Activated CD8-positive, alpha-beta memory T cell treated with anti-CD3 and anti-CD28 coated beads, Interleukin-2, amount 50 U/mL, for 24 hours (primary cell): Measurements from ENCODE around the gene GATC.
"Not testable (repeated sequence)": the region's sequence is repeated elsewhere in the genome, so short reads cannot be mapped to it uniquely, and the experiment has no call there.

Experiments
- DNase-seq: peaks from one replicate; pipeline ENCODE4 v3.0.0-alpha.2; 2020; ENCODE audit errors: extremely low read depth

GATC gene

DNA sequence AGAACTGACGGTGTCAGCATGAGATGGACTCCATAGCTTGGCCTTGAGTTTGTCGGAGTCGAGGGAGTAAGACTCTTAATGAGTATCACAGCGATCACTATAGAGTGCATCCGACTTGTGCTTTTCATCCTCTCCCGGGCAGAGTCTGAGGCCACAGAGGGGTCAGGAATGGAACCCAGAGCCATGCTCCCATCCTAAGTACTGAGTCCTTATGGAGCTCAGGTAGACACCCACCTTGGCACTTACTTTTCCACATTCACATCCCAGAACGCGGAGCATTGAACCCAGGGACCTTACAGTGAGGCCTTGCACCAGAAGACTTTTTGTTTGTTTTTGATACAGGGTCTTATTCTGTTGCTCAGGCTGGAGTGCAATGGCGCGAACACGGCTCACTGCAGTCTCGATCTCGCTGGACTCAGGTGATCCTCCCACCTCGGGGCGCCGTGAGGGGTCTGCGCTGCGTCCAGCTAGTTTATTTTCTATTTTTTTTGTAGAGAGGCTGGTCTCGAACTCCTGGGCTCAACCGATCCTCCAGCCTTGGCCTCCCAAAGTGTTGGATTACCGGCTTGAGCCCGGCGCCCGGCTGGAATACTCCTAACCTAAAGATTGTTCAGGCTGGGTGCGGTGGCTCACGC lies 24.0 kb downstream of the GATC start:
- no peak for DNase-seq

GRCh38 chr12:120472521-120472920 lies 26.3 kb downstream of the GATC start:
- DNase-seq = no peak

DNA sequence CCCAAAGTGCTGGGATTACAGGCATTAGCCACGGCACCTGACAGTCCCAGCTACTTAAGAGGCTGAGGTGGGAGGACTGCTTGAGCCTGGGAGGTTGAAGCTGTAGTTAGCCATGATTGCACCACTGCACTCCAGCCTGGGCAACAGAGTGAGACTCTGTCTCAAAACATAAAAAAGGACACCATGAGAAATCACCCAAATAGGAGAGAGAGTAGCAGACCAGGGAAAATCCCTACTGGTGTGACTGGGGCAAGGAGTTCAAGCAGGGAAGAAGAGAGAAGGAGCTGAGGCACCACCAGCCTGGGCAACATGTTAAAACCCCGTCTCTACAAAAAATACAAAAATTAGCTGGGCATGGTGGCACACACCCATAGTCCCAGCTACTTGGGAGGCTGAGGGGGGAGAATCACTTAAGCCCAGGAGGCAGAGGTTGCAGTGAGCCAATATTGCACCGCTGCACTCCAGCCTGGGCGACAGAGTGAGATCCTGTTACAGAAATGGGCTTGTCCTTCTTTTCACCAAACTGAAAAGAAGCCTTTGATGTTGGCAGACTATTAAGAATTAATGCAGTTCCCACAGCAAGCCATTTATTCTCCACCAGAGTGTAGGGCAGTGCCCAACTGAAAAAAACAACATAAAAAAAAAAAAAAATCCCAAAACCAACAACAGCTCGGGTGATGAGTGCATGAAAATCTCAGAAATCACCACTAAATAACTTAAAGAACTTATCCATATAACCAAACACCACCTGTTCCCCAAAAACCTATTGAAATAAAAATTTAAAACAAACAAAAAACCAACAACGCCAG lies 27.8 kb downstream of the GATC start:
- no peak for DNase-seq

DNA sequence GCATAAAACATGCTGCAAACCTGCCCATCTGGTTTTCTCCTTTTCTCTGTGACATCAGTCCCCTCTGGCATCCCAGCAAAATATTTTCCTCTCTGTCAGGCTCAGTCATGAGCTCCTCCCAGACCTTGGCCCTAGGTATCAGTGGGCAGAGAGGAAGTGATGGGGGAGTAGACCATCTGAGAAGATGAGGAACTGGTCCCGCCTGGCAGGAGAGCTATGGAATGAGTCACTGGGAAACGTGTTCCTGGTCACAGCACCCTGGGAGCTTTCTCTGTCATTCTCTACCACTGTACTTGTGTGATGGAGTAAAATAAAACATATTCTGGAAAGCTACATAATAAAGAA lies 28.3 kb downstream of the GATC start:
- no peak for DNase-seq

GRCh38 chr12:120475643-120476042 lies 29.4 kb downstream of the GATC start:
- no peak for DNase-seq

- DNase-seq = no peak
These were observed 33.2 kb downstream of the GATC start for GRCh38 chr12:120479458-120479857.

- DNase-seq = no peak
These were observed 34.0 kb downstream of the GATC start for GRCh38 chr12:120480211-120480610.

DNA sequence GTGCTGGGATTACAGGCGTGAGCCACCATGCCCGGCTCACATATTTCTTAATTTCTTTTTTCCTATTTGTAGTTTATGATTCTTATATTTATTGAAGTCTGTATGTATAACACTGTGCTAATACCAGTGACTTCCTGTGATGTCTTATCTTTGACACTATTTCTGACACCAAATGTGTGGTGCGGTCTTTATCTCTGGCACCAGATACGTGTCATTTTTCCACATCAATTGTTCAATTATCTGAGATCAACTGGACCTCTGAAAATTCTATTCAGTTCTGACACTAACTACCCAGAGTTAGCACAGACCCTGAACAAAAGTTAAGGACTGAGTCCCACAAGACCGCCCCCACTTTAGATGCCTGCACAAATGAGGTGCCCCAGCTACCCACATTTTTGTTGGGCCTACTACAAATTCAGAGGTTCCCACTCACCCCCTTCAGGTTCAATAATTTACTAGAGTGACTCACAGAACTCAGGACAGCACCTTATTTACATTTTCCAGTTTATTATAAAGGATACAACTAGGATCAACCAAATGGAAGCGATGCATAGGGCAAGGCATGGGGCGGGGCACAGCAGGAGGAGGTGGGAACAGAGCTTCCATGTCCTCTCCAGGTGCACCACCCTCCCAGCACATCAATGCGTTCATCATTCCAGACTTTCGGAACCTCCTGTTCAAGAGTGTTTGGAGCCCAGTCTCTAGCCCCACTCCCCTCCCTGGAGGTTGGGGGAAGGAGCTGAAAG lies 35.0 kb downstream of the GATC start:
- DNase-seq = no peak

DNA sequence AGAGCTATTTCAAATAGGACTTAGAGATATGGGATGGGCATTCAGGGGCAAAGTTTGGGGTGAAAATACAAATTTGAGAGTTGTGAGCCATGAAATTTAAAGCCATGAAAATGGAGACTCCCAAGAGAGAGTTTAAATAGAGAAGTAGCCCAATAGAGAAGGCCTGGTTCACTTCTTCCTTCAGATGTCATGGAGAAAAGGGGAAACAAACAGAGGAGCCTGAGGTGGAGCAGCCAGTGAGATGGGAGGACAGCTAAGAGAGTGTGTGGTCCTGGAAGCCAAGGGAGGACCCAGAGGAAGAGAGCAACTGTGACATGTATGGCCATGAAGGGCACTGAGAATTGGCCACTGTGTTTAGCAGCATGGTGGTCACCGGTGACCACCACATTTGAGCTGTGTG lies 37.4 kb downstream of the GATC start:
- DNase-seq = no peak

DNA sequence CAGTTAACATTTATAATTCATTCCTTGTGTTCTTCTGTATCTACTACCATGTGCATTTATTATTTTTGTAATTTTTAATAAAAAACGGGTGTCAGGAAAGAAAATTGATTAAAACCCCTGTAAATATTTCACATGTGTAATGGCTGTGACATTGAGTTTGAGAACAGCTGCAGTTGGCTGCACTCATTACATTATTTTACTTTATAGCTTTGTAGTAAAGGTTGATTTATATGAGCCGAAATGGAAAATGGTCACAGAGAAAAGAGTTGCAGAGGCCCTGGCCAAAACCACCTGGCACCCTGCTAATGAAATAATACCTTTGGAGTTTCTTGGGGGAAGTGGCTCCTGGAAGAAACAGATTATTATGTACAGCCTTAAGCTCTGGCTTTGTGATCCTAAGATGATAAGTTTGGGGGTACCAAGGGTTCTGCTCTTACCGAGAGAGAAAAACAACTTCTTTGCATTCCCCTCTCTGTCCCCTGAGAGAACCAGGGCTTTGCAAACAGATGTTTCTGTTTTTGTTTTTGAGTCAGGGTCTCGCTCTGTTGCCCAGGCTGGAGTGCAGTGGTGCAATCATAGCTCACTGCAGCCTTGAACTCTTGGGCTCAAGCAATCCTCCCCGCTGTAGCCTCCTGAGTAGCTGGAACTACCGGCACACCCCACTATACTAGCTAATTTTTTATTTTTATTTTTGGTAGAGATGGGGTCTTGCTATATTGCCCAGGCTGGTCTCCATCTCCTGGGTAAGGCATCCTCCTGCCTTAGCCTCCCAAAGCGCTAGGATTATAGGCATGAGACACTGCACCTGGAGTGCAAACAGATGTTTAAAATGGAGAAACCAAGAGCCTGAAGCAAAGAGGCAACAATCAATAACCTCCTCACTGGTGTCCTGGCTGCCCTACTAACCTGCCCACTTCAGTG lies 40.0 kb downstream of the GATC start:
- DNase-seq = no peak

DNA sequence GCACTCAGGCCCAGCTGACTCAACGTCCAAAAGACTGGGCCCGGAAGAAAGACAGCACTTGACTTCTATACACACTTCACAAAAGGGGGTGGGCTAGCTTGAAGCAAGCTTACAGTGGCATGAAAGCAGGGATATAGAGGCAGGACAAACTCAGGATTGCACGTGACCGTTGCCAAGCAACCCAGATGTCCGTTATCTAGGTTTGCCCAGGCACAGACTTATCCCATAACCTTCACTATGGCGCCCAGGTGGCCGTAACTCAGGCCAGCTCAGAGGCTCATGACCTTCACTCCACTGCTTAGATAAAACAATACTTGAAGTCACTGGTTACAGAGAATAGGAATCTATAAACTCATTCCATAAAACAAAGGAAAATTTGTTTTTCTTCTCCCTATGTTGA lies 41.3 kb downstream of the GATC start:
- not testable (repeated sequence) for DNase-seq

- DNase-seq = no peak
These were observed 41.9 kb downstream of the GATC start for GRCh38 chr12:120488057-120488640.

DNA sequence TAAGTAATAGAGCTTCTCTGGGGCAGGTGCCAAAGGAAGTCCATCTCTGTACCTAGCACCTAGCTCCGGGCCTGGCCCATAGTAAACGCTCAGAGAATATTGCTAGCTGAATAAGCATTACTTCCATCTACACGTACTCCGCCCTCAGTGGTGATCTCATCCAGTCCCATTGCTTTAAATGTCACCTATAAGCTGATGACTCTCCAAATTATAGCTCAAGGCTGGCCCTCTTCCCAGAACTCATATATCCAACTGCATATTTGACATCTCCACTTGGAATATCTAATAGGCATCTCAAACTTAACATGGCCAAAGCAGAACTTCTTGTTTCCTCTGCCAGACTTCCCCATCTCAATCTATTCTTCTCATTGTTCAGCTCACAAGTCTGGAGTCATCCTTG lies 42.8 kb downstream of the GATC start:
- no peak for DNase-seq

DNA sequence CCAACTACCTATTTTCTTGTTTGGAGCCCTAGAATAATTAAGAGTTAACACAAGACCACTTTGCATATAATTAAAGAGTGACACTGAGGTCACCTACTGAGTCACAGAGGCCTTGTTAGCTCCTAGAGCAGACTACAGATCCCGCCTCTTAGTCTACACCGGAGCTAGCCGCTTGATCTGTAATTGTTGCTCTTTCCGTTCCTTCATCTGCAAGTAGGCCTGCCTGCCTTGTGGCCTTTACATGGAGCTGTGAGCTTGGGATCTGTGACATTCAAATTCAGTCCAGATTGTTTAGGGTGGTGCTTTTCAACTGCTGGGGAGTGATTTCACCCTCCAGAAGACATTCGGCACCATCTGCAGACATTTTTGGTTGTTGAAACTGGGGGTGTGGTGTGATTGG lies 44.1 kb downstream of the GATC start:
- no peak for DNase-seq

GRCh38 chr12:120490833-120491512 lies 44.7 kb downstream of the GATC start:
- no peak for DNase-seq

DNA sequence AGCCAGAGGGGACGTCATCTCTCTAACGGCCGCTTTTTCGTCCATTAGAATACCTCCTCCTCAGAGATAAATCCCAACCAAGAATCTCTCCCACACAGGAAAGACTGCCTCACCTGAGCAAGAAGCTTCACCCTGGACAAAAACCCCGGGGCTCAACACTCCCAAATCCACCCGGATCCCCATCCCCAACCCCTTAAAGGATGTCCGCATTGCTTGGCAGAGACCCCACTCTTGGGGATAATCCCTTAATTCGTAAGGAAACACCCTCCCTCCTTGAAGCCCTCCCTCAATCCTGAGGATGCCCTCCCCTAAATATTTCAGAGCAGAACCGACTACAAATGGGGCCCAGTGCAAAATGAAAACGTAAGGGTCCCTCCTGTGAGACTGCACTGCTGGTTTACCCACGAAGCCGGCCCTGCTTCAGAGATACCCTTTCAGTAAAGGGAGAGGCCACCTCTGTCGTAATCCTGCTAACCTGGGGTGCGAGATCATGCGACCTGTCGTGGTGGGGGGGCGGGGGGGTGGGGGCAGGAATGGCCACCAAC lies 49.0 kb downstream of the GATC start:
- DNase-seq = no peak

DNA sequence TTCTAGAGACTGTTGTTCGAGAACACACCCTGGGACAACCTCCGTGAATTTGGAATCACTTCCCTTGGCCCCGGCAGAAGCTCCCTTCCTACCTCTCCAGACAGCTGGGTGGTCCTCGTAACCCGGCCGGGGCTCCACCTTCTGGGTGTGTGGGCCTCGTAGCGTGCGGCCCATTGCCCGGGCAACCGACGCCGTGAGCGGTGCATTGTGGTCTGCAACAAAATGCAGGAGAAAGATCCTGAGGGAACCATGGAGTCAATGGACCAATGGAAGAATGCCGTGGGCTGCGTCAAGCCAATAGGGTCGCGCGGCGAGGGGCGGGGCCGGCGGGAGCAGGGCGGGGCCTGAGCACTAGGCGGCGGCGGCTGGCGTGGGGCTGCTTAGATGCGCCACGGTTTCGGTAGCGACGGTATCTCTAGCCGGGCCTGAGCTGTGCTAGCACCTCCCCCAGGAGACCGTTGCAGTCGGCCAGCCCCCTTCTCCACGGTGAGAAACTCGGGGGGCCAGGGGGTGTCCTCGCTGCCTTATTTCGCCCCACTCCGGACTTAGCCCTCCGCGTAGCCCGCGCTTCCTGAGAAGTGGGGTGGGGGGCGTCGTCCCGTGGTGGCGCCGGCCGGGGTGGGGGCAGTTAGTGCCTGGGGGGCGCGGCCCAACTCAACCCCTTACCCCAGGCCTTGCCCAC lies 49.6 kb downstream of the GATC start, which contains the start of gene DYNLL1:
TSS of gene DYNLL1 (plus strand) at position 383 of the 682 bp plus-strand sequence. CDS start 309 bp downstream, outside the sequence.
- peak; percentile 92 for DNase-seq

DNA sequence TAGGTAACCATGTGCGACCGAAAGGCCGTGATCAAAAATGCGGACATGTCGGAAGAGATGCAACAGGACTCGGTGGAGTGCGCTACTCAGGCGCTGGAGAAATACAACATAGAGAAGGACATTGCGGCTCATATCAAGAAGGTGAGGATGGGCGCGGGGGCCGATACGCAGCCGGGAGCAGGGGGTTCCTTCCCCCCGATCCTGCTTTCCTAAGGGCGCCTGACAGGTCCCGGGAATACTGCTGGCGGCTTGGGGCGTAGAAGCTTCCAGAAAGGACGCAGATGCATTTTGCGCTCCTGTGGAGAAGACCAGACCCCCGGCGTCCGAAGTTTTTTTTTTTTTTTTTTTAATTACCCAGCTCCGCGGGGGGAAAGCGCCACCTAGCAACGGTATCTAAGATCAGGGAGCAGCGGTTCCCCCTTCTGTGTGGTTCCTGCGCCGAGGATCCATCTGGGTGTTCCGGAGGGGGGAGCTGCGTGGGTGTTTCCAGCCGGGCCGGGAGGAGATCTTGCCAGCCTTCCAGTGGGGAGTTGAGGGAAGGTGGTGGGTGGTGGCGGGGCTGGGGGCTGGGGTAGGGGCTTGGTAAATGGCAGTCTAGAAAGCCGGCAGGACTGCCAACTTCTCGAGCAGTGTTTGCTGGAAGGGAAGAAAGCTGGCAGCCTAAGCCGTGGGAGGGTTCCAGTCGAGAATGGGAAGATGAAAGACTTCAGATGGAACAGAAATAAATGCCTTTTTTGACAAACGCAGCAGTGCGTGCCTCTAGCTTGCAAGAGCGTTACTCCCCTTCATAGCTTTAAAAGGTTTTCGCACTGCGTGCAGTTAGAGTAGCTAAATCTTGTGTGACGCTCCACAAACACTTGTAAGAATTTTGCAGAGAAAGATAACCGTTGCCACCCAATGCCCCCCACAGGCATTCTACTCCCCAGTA lies 50.4 kb downstream of the GATC start:
- no peak for DNase-seq
